ENCODE measurements around the gene UGT1A5.

The UGT1A5 gene

GRCh38 chr2:233811732-233812131 lies 99.0 kb downstream of the UGT1A5 start:
- DNase-seq: no peak

GRCh38 chr2:233813236-233814055 lies 100.7 kb downstream of the UGT1A5 start:
- no peak for DNase-seq

DNA sequence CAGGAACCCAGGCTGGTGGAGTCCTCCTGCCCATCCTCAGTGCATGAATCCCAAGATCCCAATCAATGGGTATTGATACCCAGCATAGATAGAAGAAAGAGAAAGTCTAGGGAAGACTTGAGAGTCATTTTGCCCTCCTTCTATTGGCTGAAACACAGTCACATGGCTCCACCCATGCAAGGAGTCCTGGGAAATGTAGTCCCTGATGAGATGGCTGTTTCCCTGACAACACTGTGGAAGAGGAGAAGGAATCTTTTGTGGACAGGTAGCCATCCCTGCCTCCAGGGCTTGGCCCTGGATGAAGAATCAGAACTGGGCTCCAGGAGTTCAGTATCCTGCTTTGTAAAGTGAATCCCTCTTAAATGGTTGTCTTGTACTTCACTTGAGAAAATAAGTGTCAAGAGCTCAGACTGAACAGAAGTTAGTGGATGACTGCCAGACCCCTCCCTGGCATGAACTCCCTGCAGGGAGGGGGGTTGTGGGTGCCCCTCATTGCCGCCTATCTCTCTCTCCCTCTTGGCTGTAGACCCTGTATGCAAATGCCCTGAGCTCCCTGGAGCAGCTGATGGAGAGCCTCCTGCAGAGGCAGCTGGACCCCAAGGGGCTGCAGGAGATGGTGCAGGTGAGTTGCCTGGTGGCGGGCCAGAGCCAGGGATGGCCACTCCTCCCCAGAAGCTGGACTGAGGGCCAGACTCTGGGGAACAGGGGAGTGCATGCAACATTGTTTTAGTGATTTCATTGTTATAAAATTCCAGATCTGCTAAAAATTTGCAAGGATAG lies 101.5 kb downstream of the UGT1A5 start:
- DNase-seq: no peak

DNA sequence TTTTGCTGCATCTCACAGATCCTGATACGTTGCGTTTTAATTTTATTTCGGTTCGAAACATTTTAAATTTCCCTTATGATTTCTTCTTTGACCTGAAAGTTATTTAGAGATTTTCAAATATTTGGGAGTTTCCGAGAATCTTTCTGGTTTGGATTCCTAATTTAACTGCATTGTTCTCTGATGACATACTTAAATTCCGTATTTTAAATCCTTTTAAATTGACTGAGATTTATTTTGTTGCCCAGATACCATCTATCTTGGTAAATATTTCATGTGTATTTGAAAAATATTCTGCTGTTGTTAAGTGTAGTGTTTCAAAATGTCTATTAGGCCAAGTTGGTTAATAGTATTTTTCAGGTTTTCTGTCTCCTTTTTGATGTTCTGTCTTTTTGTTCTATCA lies 103.2 kb downstream of the UGT1A5 start:
- DNase-seq: no peak

GRCh38 chr2:233816334-233816733 lies 103.6 kb downstream of the UGT1A5 start:
- DNase-seq: no peak

DNA sequence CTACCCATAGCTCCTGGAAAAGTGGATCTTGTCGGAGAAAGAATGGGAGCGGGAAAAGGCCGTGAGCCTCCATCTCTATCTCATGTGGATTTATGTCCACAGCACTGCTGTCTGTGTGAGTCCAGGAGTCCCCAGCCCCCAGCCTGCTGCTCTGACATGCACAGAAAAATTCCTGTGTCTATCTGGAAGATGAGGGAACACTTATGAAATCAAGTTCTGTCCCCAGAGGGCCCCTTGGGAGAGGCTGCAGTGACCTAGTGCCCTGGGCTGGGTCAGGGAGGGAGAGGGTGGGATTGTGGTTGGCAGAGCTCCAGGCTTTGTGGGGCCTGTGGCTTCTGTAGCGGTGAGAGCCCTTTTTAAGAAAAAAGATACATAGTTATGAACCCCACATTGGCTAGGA lies 104.1 kb downstream of the UGT1A5 start:
- DNase-seq: no peak

DNA sequence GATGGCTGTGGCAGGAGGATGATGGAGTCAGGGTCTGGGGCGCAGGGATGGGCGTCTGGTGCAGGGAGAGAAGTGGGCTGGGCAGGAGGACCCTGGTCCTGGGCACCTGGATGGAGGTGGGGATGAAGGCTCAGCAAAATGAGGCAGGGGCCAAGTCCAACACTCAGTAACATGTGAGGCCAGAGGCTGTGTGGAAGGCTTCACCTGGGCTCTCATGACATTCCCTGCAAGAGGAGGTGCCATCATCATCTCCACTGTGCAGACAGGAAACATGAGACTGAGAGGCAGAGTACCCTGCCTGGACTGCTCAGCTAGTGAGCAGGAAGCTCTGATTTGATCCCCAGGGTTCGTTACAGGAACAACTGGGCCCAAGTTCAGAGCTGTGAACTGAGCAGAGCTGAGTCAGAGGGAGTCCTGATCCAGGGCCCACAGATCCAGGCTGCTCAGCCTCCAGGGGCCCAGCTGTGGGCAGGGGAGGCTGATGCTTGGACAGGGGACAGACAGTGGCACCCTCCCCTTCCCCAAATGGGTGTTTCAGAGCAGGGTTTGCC lies 104.7 kb downstream of the UGT1A5 start:
- no peak for DNase-seq

DNA sequence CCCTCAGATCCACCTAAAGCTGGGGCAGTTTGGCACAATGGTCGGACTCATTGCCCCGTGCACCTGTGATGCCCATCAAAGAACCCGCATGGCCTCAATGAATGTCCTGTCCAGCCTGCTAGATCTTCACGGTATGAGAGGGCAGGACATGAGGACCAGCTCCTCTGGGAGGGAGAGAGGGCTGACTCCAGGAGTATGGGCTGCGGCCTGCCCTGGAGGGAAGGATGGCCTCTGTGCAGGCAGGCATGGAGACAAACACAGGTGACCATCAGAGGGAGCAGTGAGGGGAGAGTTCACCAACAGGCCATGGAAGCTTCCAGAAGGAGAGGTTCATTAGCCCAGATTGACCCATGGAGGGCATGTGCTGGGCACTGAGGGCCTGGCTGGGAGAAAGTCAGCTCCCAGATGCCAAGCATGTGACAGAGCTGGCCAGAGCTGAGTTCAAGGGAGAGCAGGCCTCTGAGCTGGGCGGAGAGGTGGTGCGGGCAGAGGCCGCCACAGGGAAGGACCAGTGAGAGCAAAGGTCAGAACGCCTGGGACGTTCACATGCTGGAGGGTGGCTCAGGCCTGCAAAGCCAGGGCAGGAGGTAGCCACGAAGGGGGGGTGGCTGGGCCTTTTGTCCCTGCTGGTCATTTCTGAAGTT lies 105.4 kb downstream of the UGT1A5 start:
- no peak for DNase-seq

GRCh38 chr2:233818639-233819621 lies 106.2 kb downstream of the UGT1A5 start:
- DNase-seq: no peak

DNA sequence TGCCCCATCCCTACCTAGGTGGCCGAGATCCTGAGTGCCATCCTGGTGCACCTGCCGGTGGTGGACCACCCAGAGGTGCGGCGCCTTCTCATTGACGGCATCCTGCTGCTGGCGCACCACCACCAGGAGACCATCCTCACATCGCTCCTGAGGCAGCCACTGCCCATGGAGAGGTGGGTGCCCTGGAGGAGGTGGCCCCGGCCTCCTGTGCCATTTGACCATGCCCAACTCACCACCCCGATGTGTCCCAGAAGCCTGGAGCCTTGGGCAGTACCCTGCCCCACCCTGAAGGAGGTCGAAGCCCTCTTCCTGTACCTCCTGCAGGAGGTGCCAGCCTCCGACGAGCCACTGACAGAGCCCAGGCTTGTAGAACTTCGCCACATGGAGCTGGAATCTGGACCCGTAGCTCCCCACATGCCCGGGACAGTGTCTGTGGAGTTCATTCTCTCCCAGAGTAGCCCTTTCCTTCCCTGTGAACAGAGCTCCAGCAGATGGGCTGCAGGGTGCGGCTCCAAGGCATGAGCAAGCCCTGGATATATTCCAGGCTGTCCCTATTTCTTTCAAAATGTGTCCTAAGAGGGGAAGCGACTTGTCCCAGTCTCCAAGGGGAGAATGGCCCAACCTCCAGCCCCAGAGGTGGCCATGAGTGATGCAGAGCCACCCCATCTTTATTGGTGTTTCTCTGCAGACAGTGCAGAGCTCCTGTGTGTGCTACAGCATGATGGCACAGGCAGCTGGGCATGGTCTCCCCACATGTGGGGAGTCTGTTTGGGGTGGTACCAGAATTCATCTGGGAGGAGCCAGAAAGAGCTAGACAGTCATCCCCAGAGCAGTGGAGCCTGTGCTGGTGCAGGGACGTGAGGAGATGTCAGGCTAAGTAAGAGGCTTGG lies 107.4 kb downstream of the UGT1A5 start:
- DNase-seq: no peak

- no peak for DNase-seq
Observed at GRCh38 chr2:233820774-233821105, 108.0 kb downstream of the UGT1A5 start.

- no peak for DNase-seq
Observed at GRCh38 chr2:233821196-233821595, 108.5 kb downstream of the UGT1A5 start.

- DNase-seq: no peak
Observed at GRCh38 chr2:233821709-233822100, 109.0 kb downstream of the UGT1A5 start.

- DNase-seq: no peak
Observed at GRCh38 chr2:233822101-233822771, 109.5 kb downstream of the UGT1A5 start.
